ENCODE data around the gene ZNF398. TPM values are rescaled to one million over a fixed set of nuclear protein-coding genes. Genes with fewer than 3 reads are reported as not detected.

The ZNF398 gene
- total and polyA plus RNA-seq, 9 of the 15 experiments (the other 6 are each of a cell fraction or from before 2014, with no cell fraction given) = 4.0 to 18.6 (median 10.4) TPM

- TF ChIP-seq NONO (IDR thresholded peaks at IDR 0.05; ENCODE audit: low read depth in 2 of 2, low read length in 1 of 2) (peak; percentile 92 to 94), HCFC1 (IDR thresholded peaks at IDR 0.05; ENCODE audit: low read depth, low read length) (peak; percentile 86), RBM22 (IDR thresholded peaks at IDR 0.05; ENCODE audit: low read depth, low read length, poor library complexity, severe bottlenecking) (peak; percentile 94), ZNF57 (CRISPR knock-in tag; IDR thresholded peaks at IDR 0.05) (no peak), MAFF (IDR thresholded peaks at IDR 0.05; ENCODE audit: low read length) (no peak), ZNF740 (CRISPR knock-in tag; IDR thresholded peaks at IDR 0.05) (peak; percentile 85; the same call in 1 of the 2 replicates), ZNF740 (tag; IDR thresholded peaks at IDR 0.05) (peak in 1 of 2 experiments; percentile 49; a peak in 1 of 4 replicates), FOXA1 (IDR thresholded peaks at IDR 0.05; ENCODE audit: borderline replicate concordance) (no peak), ZNF407 (IDR thresholded peaks at IDR 0.05; ENCODE audit: low read depth) (no peak)
- TF ChIP-seq, protein P1, sequence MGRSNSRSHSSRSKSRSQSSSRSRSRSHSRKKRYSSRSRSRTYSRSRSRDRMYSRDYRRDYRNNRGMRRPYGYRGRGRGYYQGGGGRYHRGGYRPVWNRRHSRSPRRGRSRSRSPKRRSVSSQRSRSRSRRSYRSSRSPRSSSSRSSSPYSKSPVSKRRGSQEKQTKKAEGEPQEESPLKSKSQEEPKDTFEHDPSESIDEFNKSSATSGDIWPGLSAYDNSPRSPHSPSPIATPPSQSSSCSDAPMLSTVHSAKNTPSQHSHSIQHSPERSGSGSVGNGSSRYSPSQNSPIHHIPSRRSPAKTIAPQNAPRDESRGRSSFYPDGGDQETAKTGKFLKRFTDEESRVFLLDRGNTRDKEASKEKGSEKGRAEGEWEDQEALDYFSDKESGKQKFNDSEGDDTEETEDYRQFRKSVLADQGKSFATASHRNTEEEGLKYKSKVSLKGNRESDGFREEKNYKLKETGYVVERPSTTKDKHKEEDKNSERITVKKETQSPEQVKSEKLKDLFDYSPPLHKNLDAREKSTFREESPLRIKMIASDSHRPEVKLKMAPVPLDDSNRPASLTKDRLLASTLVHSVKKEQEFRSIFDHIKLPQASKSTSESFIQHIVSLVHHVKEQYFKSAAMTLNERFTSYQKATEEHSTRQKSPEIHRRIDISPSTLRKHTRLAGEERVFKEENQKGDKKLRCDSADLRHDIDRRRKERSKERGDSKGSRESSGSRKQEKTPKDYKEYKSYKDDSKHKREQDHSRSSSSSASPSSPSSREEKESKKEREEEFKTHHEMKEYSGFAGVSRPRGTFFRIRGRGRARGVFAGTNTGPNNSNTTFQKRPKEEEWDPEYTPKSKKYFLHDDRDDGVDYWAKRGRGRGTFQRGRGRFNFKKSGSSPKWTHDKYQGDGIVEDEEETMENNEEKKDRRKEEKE (IDR thresholded peaks at IDR 0.05; ENCODE audit: borderline replicate concordance in 1 of 2, control insufficient read depth in 1 of 2, low read depth in 2 of 2, low read length in 1 of 2) = peak in 1 of 2 experiments; percentile 90; a peak in 1 of 4 replicates
- TF ChIP-seq, protein P2, sequence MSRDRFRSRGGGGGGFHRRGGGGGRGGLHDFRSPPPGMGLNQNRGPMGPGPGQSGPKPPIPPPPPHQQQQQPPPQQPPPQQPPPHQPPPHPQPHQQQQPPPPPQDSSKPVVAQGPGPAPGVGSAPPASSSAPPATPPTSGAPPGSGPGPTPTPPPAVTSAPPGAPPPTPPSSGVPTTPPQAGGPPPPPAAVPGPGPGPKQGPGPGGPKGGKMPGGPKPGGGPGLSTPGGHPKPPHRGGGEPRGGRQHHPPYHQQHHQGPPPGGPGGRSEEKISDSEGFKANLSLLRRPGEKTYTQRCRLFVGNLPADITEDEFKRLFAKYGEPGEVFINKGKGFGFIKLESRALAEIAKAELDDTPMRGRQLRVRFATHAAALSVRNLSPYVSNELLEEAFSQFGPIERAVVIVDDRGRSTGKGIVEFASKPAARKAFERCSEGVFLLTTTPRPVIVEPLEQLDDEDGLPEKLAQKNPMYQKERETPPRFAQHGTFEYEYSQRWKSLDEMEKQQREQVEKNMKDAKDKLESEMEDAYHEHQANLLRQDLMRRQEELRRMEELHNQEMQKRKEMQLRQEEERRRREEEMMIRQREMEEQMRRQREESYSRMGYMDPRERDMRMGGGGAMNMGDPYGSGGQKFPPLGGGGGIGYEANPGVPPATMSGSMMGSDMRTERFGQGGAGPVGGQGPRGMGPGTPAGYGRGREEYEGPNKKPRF (IDR thresholded peaks at IDR 0.05; ENCODE audit: low read depth, low read length) = no peak
Measured at GRCh38 chr7:149125863-149126661, 21.2 kb upstream of the ZNF398 start, which contains the start of gene ZNF425 (continued).

Data from K562 (cell line).